ENCODE results near the gene CNTNAP2.

Gene CNTNAP2

GRCh38 chr7:148218603-148219002, 2102.0 kb downstream of the CNTNAP2 start:
- TF ChIP-seq PAX5 (IDR thresholded peaks at IDR 0.05; ENCODE audit: insufficient read depth, low read length, severe bottlenecking) (no peak), POU2F2 (IDR thresholded peaks at IDR 0.05; ENCODE audit: low read depth, low read length) (peak; percentile 14; the same call in 1 of the 2 replicates)
- FAIRE-seq, result no peak
- no peak for DNase-seq (ENCODE audit: insufficient read length, low spot score)

GRCh38 chr7:148222721-148223120, 2106.1 kb downstream of the CNTNAP2 start:
- DNase-seq (ENCODE audit: insufficient read length, low spot score) (no peak), FAIRE-seq (no peak)
- no peak for TF ChIP-seq POLR2AphosphoS5 (IDR thresholded peaks at IDR 0.05; ENCODE audit: low read depth, low read length)
- no peak for TF ChIP-seq PAX5 (IDR thresholded peaks at IDR 0.05; ENCODE audit: insufficient read depth, low read length, severe bottlenecking)
- no peak for TF ChIP-seq POU2F2 (IDR thresholded peaks at IDR 0.05; ENCODE audit: low read depth, low read length)
- no peak for TF ChIP-seq POLR2A (IDR thresholded peaks at IDR 0.05; ENCODE audit: low read depth, low read length)
- no peak for TF ChIP-seq SPI1 (IDR thresholded peaks at IDR 0.05; ENCODE audit: low read depth, low read length)
- no peak for TF ChIP-seq TAF1 (IDR thresholded peaks at IDR 0.05; ENCODE audit: low read depth, low read length)

- FAIRE-seq, result no peak
- TF ChIP-seq POU2F2 (IDR thresholded peaks at IDR 0.05; ENCODE audit: low read depth, low read length), result no peak
- TF ChIP-seq POLR2A (IDR thresholded peaks at IDR 0.05; ENCODE audit: low read depth, low read length), result no peak
- no peak for TF ChIP-seq PAX5 (IDR thresholded peaks at IDR 0.05; ENCODE audit: insufficient read depth, low read length, severe bottlenecking)
- TF ChIP-seq POLR2AphosphoS5 (IDR thresholded peaks at IDR 0.05; ENCODE audit: low read depth, low read length), result no peak
- TF ChIP-seq SPI1 (IDR thresholded peaks at IDR 0.05; ENCODE audit: low read depth, low read length), result no peak
- TF ChIP-seq TAF1 (IDR thresholded peaks at IDR 0.05; ENCODE audit: low read depth, low read length), result no peak
- DNase-seq (ENCODE audit: insufficient read length, low spot score), result no peak
Observed at GRCh38 chr7:148223160-148223559, 2106.6 kb downstream of the CNTNAP2 start.

GRCh38 chr7:148223738-148224137, 2107.1 kb downstream of the CNTNAP2 start:
- TF ChIP-seq POLR2A (IDR thresholded peaks at IDR 0.05; ENCODE audit: low read depth, low read length) (no peak), POU2F2 (IDR thresholded peaks at IDR 0.05; ENCODE audit: low read depth, low read length) (no peak), TAF1 (IDR thresholded peaks at IDR 0.05; ENCODE audit: low read depth, low read length) (no peak), PAX5 (IDR thresholded peaks at IDR 0.05; ENCODE audit: insufficient read depth, low read length, severe bottlenecking) (no peak), POLR2AphosphoS5 (IDR thresholded peaks at IDR 0.05; ENCODE audit: low read depth, low read length) (no peak), SPI1 (IDR thresholded peaks at IDR 0.05; ENCODE audit: low read depth, low read length) (no peak)
- DNase-seq (ENCODE audit: insufficient read length, low spot score), result no peak
- no peak for FAIRE-seq

DNA sequence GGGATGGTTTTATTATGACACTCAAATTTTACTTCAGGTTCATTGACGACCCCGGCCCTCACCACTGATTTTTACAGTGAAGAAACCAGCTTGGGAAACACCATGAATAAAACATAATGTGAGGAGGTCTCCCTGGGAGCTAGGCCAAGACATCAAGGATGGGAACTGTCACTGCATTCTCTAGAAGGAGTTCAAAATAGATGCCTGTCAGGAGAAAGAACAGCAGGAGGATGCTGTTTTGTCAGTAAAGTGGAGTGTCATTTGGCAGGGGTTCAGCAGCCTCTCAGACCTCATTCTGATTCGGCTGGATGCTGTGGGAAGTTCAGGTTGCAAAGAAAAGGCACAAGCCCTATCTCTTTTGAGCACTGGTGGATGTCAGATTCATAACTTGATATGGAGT, 2113.7 kb downstream of the CNTNAP2 start:
- FAIRE-seq (no peak), DNase-seq (ENCODE audit: insufficient read length, low spot score) (no peak)
- TF ChIP-seq POLR2AphosphoS5 (IDR thresholded peaks at IDR 0.05; ENCODE audit: low read depth, low read length), result no peak
- no peak for TF ChIP-seq SPI1 (IDR thresholded peaks at IDR 0.05; ENCODE audit: low read depth, low read length)
- no peak for TF ChIP-seq PAX5 (IDR thresholded peaks at IDR 0.05; ENCODE audit: insufficient read depth, low read length, severe bottlenecking)
- TF ChIP-seq POLR2A (IDR thresholded peaks at IDR 0.05; ENCODE audit: low read depth, low read length), result no peak
- no peak for TF ChIP-seq TAF1 (IDR thresholded peaks at IDR 0.05; ENCODE audit: low read depth, low read length)
- TF ChIP-seq POU2F2 (IDR thresholded peaks at IDR 0.05; ENCODE audit: low read depth, low read length), result no peak

- DNase-seq (ENCODE audit: insufficient read length, low spot score) (no peak), FAIRE-seq (no peak)
- TF ChIP-seq TAF1 (IDR thresholded peaks at IDR 0.05; ENCODE audit: low read depth, low read length) (no peak), SPI1 (IDR thresholded peaks at IDR 0.05; ENCODE audit: low read depth, low read length) (no peak), POLR2A (IDR thresholded peaks at IDR 0.05; ENCODE audit: low read depth, low read length) (no peak), PAX5 (IDR thresholded peaks at IDR 0.05; ENCODE audit: insufficient read depth, low read length, severe bottlenecking) (no peak), POU2F2 (IDR thresholded peaks at IDR 0.05; ENCODE audit: low read depth, low read length) (no peak), POLR2AphosphoS5 (IDR thresholded peaks at IDR 0.05; ENCODE audit: low read depth, low read length) (no peak)
Observed at GRCh38 chr7:148230883-148231282, 2114.3 kb downstream of the CNTNAP2 start.

GRCh38 chr7:148232784-148233183, 2116.2 kb downstream of the CNTNAP2 start:
- no peak for DNase-seq (ENCODE audit: insufficient read length, low spot score)
- FAIRE-seq, result no peak
- no peak for TF ChIP-seq PAX5 (IDR thresholded peaks at IDR 0.05; ENCODE audit: insufficient read depth, low read length, severe bottlenecking)
- TF ChIP-seq POU2F2 (IDR thresholded peaks at IDR 0.05; ENCODE audit: low read depth, low read length), result no peak
- no peak for TF ChIP-seq POLR2A (IDR thresholded peaks at IDR 0.05; ENCODE audit: low read depth, low read length)
- TF ChIP-seq SPI1 (IDR thresholded peaks at IDR 0.05; ENCODE audit: low read depth, low read length), result no peak
- TF ChIP-seq POLR2AphosphoS5 (IDR thresholded peaks at IDR 0.05; ENCODE audit: low read depth, low read length), result no peak
- no peak for TF ChIP-seq TAF1 (IDR thresholded peaks at IDR 0.05; ENCODE audit: low read depth, low read length)

DNA sequence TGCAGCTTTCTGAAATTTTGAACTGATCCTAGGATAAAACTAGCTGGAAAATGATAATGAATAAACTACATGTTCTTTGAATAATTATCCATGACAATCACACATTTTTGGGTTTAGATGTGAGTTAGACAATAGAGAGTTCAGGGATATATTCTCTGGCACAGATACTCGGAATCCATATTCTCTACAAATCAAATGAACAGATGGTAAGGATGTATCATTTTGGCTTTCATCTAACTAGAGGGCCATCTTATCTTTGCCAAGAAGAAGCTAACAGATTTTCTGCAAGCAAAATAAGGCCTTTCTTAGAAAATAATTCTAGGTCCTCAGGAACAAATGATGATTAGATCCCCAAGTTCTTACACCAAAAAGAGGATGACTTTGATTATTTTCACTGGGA, 2118.1 kb downstream of the CNTNAP2 start:
- TF ChIP-seq POLR2AphosphoS5 (IDR thresholded peaks at IDR 0.05; ENCODE audit: low read depth, low read length), result no peak
- no peak for TF ChIP-seq PAX5 (IDR thresholded peaks at IDR 0.05; ENCODE audit: insufficient read depth, low read length, severe bottlenecking)
- no peak for TF ChIP-seq TAF1 (IDR thresholded peaks at IDR 0.05; ENCODE audit: low read depth, low read length)
- TF ChIP-seq POLR2A (IDR thresholded peaks at IDR 0.05; ENCODE audit: low read depth, low read length), result no peak
- no peak for TF ChIP-seq SPI1 (IDR thresholded peaks at IDR 0.05; ENCODE audit: low read depth, low read length)
- no peak for TF ChIP-seq POU2F2 (IDR thresholded peaks at IDR 0.05; ENCODE audit: low read depth, low read length)
- FAIRE-seq (no peak), DNase-seq (ENCODE audit: insufficient read length, low spot score) (no peak)

- no peak for DNase-seq (ENCODE audit: insufficient read length, low spot score)
- TF ChIP-seq TAF1 (IDR thresholded peaks at IDR 0.05; ENCODE audit: low read depth, low read length) (no peak), POLR2A (IDR thresholded peaks at IDR 0.05; ENCODE audit: low read depth, low read length) (no peak), SPI1 (IDR thresholded peaks at IDR 0.05; ENCODE audit: low read depth, low read length) (no peak), POLR2AphosphoS5 (IDR thresholded peaks at IDR 0.05; ENCODE audit: low read depth, low read length) (no peak), POU2F2 (IDR thresholded peaks at IDR 0.05; ENCODE audit: low read depth, low read length) (no peak), PAX5 (IDR thresholded peaks at IDR 0.05; ENCODE audit: insufficient read depth, low read length, severe bottlenecking) (no peak)
- no peak for FAIRE-seq
Observed at GRCh38 chr7:148238761-148239325, 2122.2 kb downstream of the CNTNAP2 start.
